Mononuclear cell (primary cell): ENCODE data around the gene FLVCR1. TPM values are rescaled to one million over a fixed set of nuclear protein-coding genes. Genes with fewer than 3 reads are reported as not detected.

ENCODE experiments used
- H3K27me3 ChIP-seq: 2 replicates; pipeline ENCODE4 v1.6.0; 2011; ENCODE audit warnings: low read length, control low read depth; ENCODE audit not compliant: insufficient read depth
- H3K4me1 ChIP-seq: 2 replicates; pipeline ENCODE4 v1.5.1; 2011; ENCODE audit warnings: mild to moderate bottlenecking, low read length, control low read depth; ENCODE audit not compliant: insufficient read depth
- H3K4me3 ChIP-seq: 2 replicates; pipeline ENCODE4 v1.5.1; 2011; ENCODE audit warnings: mild to moderate bottlenecking, low read length, moderate library complexity
- H3K9me3 ChIP-seq: 2 replicates; pipeline ENCODE4 v1.5.1; 2011; ENCODE audit warnings: low read depth, mild to moderate bottlenecking, control low read depth, low read length
- total RNA-seq: library from RNA; depleted of rRNA; stranded (reverse); fragments of >200 nt; gene quantifications from one replicate; pipeline ENCODE4 v1.2.3, GENCODE V29; 2012

FLVCR1 gene
- total RNA-seq, 1 donor = 15.3 TPM

- Histone ChIP-seq H3K4me3 (no peak overlapping the region), H3K4me1 (peaks cover 6% of the 10 kb centered on the region), H3K9me3 (peaks cover 5% of the 10 kb centered on the region), H3K27me3 (no peaks in the 10 kb centered on the region)
Measured at GRCh38 chr1:212943393-212943710, 85.3 kb downstream of the FLVCR1 start.

- Histone ChIP-seq H3K27me3 (peaks cover 5% of the 10 kb centered on the region), H3K9me3 (peaks cover 5% of the 10 kb centered on the region), H3K4me3 (no peak overlapping the region), H3K4me1 (peaks cover 6% of the 10 kb centered on the region)
Measured at GRCh38 chr1:212944229-212944901, 86.3 kb downstream of the FLVCR1 start.

- H3K27me3 ChIP-seq = peaks cover 12% of the 10 kb centered on the region
- H3K4me1 ChIP-seq = peaks cover 11% of the 10 kb centered on the region
Measured at GRCh38 chr1:212945056-212945455, 87.0 kb downstream of the FLVCR1 start.

GRCh38 chr1:212945463-212946160 is 87.5 kb downstream of the FLVCR1 start:
- H3K27me3 ChIP-seq = peaks cover 16% of the 10 kb centered on the region
- peaks cover 14% of the 10 kb centered on the region for H3K4me1 ChIP-seq
- H3K4me3 ChIP-seq = no peak overlapping the region
- H3K9me3 ChIP-seq = no peaks in the 10 kb centered on the region

More at GRCh38 chr1:212945056-212945455, 87.0 kb downstream of the FLVCR1 start:
- Histone ChIP-seq H3K9me3 (peaks cover 3% of the 10 kb centered on the region), H3K4me3 (no peak overlapping the region)

GRCh38 chr1:212946872-212947271 is 88.8 kb downstream of the FLVCR1 start:
- H3K4me1 ChIP-seq = peaks cover 23% of the 10 kb centered on the region
- peaks cover 27% of the 10 kb centered on the region for H3K27me3 ChIP-seq
- no peaks in the 10 kb centered on the region for H3K9me3 ChIP-seq
- H3K4me3 ChIP-seq = no peak overlapping the region

Other genes starting within 250 kb of the FLVCR1 start
- gene ATF3, start 249.5 kb upstream of the FLVCR1 start, total RNA-seq = 53.6 TPM
- 1.4 TPM for gene BATF3, start 158.4 kb upstream of the FLVCR1 start, total RNA-seq
- gene NSL1, start 66.5 kb upstream of the FLVCR1 start, total RNA-seq = 25.7 TPM
- gene TATDN3, start 66.4 kb upstream of the FLVCR1 start, total RNA-seq = 15.7 TPM
- gene SPATA45, start 10.6 kb upstream of the FLVCR1 start, total RNA-seq = not detected
- gene VASH2, start 92.3 kb downstream of the FLVCR1 start, total RNA-seq = 0.10 TPM
- gene ANGEL2, start 157.6 kb downstream of the FLVCR1 start, total RNA-seq = 73.7 TPM
- gene RPS6KC1, start 193.0 kb downstream of the FLVCR1 start, total RNA-seq = 14.9 TPM